ENCODE data around the gene ARPP19. TPM values are rescaled to one million over a fixed set of nuclear protein-coding genes. Genes with fewer than 3 reads are reported as not detected.

The ARPP19 gene
- total RNA-seq, 6 experiments from 2014 or later = 47.0 to 73.9 (median 51.6) TPM

- Histone ChIP-seq H3K4me1 (no peaks in the 10 kb centered on the region), H3K4me3 (no peak overlapping the region), H3K27ac (no peak overlapping the region), H3K27me3 (no peaks in the 10 kb centered on the region), H3K9me3 (no peaks in the 10 kb centered on the region), H3K36me3 (no peaks in the 10 kb centered on the region)
- intact Hi-C loops (cut with DNase I) = no loop called here
- WGBS (ENCODE audit: insufficient coverage, low coverage, low lambda C conversion rate, missing lambda C conversion rate) = 67% methylated on average over 2 of the region's 2 CpGs
- ATAC-seq (no peak), DNase-seq (no peak)
- TF ChIP-seq POLR2A (IDR thresholded peaks at IDR 0.05) (no peak), CTCF (IDR thresholded peaks at IDR 0.05) (no peak)
Observed at GRCh38 chr15:52511084-52511483, 57.7 kb downstream of the ARPP19 start.

- DNase-seq (no peak), ATAC-seq (no peak)
- intact Hi-C loops (cut with DNase I) = no loop called here
- TF ChIP-seq CTCF (IDR thresholded peaks at IDR 0.05) (no peak), POLR2A (IDR thresholded peaks at IDR 0.05) (no peak)
- H3K27me3 ChIP-seq = no peaks in the 10 kb centered on the region
- no peak overlapping the region for H3K27ac ChIP-seq
- no peaks in the 10 kb centered on the region for H3K9me3 ChIP-seq
- 61% methylated on average over 2 of the region's 3 CpGs for WGBS (ENCODE audit: insufficient coverage, low coverage, low lambda C conversion rate, missing lambda C conversion rate)
- H3K4me3 ChIP-seq = no peak overlapping the region
- H3K36me3 ChIP-seq = no peaks in the 10 kb centered on the region
- H3K4me1 ChIP-seq = no peaks in the 10 kb centered on the region
Observed at GRCh38 chr15:52509500-52510245, 59.2 kb downstream of the ARPP19 start.

GRCh38 chr15:52506549-52506948 is 62.3 kb downstream of the ARPP19 start:
- no peak overlapping the region for H3K27ac ChIP-seq
- TF ChIP-seq POLR2A (IDR thresholded peaks at IDR 0.05) (no peak), CTCF (IDR thresholded peaks at IDR 0.05) (no peak)
- no peak for ATAC-seq
- H3K36me3 ChIP-seq = no peaks in the 10 kb centered on the region
- WGBS (ENCODE audit: insufficient coverage, low coverage, low lambda C conversion rate, missing lambda C conversion rate) = 40% methylated on average over 1 of the region's 6 CpGs
- no peaks in the 10 kb centered on the region for H3K4me1 ChIP-seq
- intact Hi-C loops (cut with DNase I) = no loop called here
- no peak for DNase-seq
- no peaks in the 10 kb centered on the region for H3K27me3 ChIP-seq
- no peaks in the 10 kb centered on the region for H3K9me3 ChIP-seq
- no peak overlapping the region for H3K4me3 ChIP-seq

- no peaks in the 10 kb centered on the region for H3K36me3 ChIP-seq
- TF ChIP-seq CTCF (IDR thresholded peaks at IDR 0.05) (no peak), POLR2A (IDR thresholded peaks at IDR 0.05) (no peak)
- no peak overlapping the region for H3K27ac ChIP-seq
- WGBS (ENCODE audit: insufficient coverage, low coverage, low lambda C conversion rate, missing lambda C conversion rate) = 80% methylated on average over 1 of the region's 6 CpGs
- no peaks in the 10 kb centered on the region for H3K4me1 ChIP-seq
- ATAC-seq (no peak), DNase-seq (no peak)
- H3K4me3 ChIP-seq = no peak overlapping the region
- no peaks in the 10 kb centered on the region for H3K9me3 ChIP-seq
- intact Hi-C loops (cut with DNase I) = no loop called here
- no peaks in the 10 kb centered on the region for H3K27me3 ChIP-seq
Observed at GRCh38 chr15:52505151-52505550, 63.7 kb downstream of the ARPP19 start.

Data from right lobe of liver (tissue), 6 donors.